GM18499 (cell line): ENCODE data around the gene IKBKE.

Source experiments
- ATAC-seq: cut with Tn5 transposase; IDR thresholded peaks from one replicate; pipeline ENCODE4 v1.9.1; 2021; ENCODE audit warnings: moderate number of reproducible peaks; ENCODE audit not compliant: insufficient read depth, unreplicated experiment

Gene IKBKE

GRCh38 chr1:206469933-206470691 lies at the start of gene IKBKE:
IKBKE (plus strand) TSS chr1:206470476; CDS start chr1:206473228, 2,752 bp downstream.
- ATAC-seq: no peak

DNA sequence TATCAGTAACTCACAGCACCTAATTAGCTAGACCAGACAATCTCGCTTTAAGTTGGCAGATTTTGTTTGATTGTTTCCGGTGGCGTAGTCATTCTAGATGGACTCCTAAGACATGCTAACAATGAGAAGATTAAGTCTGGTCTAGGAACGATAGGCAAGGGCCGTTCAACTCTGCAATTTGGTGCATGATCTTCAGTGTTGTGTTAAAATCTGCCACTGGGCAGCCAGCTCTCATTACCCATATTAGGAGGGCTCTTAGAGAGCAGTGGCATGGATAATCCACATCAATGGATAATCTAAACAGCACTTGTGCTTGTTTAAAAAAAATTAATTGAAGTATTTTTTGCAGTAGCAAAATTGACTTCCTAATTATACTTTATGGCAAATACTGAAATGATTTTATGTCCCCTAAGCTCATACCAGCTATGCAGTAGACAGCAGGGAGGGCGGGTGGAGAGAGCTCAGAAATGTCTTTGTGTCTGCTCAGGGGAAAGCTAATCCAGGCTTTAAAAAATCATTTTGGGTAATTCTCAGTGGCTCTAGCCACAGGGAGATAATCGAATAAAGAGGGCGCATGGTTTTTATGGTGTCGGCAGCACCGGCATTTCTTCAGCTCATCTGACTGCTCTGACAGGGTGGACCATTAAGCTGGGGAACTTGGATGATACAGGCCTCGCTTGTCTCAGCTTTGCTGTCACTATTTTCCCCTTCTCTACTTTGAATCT lies 48.5 kb upstream of the IKBKE start:
- no peak for ATAC-seq

DNA sequence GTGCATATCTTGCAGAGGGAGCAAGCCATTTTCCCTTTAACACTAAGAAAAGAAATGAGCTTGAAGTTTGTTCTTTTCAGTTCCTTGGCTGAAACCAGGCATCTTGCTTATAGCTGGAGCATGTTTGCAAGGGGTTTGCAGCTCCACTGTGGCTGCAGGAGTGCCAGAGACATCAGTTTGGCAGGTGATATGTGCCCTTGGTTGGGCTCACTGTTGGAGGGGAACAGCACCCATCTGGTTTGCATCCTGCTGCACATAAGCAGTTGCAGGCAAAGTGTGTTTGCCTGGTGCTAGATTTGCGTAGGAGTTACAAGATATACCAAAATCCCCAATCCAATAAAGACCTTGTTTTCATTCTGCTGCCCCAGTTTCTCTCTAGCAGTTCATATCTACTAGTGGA lies 47.8 kb upstream of the IKBKE start:
- ATAC-seq: no peak

DNA sequence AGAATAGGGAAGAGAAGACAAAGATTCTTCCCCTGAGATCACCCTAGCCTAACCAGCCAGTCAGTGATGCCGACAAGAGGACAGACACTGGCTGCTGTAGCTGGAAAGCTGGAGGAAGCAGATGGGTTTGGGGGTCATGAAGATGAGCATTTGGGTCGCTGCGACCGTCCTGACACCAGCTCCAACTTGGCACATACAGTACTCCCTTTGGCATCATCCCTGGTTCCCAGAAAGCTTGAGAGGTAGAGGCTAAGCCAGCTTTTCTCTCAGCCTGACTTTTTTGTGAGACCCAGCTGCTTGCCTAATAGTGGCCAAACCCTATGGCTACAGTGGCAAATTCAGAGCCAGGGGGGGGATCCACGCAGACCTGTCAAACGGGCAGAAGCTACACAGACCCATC lies 43.0 kb upstream of the IKBKE start:
- no peak for ATAC-seq

GRCh38 chr1:206429421-206429820 lies 40.9 kb upstream of the IKBKE start:
- no peak for ATAC-seq

DNA sequence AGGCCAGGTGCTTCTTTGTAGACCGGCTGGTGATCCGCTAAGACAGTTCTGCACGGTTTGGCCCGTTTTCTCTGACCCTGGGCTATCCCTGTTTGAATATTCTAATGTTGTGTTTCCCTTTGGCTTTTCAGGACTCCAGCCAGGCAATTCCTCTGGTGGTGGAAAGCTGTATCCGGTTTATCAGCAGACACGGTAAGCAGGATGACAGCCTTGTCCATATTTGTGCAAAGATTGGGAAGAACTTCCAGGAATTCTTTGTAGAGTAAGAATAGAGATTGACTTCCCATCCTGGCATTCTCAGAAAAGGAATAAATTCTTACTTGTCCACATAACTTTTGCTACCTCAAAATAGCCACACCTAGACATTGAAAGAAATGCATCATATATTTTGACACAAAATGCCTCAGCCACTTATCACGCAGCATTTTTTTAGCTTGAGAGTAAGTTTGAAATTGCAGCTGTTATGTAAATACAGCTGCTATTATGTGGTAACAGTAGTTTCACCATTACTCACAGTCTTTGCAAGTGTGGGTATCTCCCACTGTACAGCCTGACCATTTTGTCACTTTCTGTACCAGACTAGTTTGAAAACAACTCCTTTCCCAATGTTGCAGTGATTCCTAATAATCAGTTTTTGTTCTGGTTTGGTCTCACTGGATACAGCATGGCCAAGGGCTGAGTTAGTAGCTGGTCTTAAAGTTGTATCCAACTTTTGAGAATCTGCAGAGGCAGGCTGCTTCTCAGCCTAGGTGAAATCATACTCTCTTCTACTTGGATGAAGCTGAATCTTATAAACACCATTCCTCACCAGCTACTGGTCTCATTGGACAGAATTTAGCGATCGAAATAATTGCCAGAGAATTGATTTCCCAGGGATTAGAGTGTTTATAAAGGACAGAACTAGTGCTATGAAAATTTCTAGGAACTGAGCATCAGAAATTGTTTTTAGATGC lies 40.0 kb upstream of the IKBKE start:
- peak; percentile 93 for ATAC-seq

DNA sequence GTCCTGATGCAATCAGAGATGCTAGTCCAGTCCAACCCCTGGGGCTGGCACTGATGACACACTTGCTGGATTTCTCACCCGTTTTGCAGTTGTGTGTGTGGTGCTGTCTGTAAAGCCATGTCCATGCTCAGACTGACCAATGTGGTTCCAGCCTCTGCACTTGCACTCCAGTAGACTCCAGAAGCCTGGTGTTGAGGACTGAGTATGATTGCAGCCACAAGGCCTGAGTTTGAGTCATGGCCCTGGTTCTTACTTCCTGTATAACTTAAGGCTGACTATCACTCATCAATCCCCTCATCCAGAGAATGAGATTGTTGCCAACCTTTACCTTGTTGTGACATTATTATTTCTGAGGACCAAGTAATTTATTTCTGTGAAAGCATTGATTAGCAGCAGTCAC lies 34.8 kb upstream of the IKBKE start:
- no peak for ATAC-seq

GRCh38 chr1:206438554-206438953 lies 31.7 kb upstream of the IKBKE start:
- no peak for ATAC-seq

- ATAC-seq: no peak
Measured at GRCh38 chr1:206439205-206439604, 31.1 kb upstream of the IKBKE start.

DNA sequence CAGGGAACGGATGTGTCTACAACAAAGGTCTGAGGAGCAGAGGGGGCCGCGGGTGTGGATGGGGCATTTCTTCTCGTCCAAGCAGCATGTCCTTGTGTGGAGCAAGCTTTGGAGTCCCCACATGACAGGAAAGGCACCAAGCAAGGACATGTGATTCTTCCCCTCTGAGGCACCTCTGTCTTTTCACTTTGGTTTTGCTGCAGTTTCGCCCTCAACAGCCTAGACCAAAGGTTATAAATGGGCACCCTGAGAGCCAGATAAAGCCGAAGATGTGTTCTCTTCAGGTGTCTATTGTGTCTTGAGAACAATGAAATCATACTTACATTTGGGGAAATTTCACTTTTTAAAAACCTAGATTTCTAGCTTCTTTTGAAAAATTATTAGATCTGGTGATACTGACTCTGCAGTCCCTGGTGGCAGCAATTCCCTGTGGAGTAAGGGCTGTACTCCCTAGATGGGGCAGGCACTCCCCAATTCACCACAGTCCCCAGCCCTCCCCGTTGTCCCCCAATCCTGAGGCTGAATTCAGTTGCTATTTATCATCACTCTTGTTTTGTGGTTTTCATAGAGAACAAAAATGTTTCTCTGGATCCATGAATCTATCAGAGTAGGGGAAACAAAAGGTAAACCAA lies 28.8 kb upstream of the IKBKE start:
- ATAC-seq: no peak

DNA sequence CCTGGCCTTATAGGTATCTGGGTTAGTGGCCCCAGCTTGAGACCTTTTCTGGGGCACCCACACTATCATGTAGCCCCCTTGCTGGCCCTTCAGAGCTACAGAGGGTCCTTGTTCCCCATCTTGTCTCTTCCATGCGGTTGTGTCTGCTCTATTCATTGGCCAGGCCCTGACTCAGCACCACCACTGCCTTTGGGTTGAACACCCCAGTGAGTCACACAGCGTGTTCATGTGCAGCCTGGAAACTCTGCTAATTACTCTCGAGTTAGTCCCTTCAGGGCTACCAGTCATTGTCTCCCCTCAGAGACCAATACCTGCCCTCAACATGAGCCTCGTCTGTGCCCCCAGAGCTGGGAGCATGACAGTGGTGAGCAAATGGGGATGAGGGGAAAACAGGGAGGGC lies 28.2 kb upstream of the IKBKE start:
- ATAC-seq: no peak

DNA sequence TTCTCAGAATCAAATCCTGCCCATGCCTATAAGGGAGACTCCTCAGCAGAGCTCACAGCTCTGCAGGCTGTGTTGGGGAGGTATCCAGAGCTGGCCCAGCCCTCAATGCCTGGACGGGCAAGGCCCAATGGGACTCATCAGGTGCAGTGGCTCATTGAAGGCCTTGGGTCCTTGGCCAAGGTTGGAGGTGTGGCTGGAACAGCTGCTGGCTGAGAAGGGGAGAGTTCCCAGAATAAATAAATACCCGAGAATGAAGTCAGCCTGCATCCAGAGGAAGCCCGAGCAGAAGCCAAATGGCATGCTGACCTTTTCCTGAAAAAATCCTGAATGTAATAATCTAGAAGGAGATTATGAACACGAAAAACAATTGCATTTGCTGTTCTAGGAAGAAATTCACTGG lies 25.2 kb upstream of the IKBKE start:
- ATAC-seq: no peak

DNA sequence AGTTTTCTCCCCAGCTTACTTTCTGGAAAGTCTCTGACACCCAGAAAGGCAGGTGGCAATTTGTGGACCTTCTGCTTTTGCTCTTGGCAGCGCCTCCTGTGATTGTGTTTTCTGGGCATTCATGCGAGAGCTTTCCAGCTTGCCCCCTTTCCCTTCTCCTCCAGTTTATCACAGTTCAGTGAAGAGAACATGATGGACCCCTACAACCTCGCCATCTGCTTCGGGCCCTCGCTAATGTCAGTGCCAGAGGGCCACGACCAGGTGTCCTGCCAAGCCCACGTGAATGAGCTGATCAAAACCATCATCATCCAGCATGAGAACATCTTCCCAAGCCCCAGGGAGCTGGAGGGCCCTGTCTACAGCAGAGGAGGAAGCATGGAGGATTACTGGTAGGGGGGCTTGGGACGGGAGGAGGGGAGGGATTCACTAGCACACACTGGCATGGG lies 24.3 kb upstream of the IKBKE start:
- no peak for ATAC-seq

GRCh38 chr1:206446688-206447421 lies 23.4 kb upstream of the IKBKE start:
- ATAC-seq: no peak

- no peak for ATAC-seq
Measured at GRCh38 chr1:206447422-206447765, 22.9 kb upstream of the IKBKE start.

GRCh38 chr1:206447792-206448191 lies 22.5 kb upstream of the IKBKE start:
- ATAC-seq: no peak

- ATAC-seq: no peak
Measured at GRCh38 chr1:206448471-206448870, 21.8 kb upstream of the IKBKE start.

- no peak for ATAC-seq
Measured at GRCh38 chr1:206449565-206449964, 20.7 kb upstream of the IKBKE start.

DNA sequence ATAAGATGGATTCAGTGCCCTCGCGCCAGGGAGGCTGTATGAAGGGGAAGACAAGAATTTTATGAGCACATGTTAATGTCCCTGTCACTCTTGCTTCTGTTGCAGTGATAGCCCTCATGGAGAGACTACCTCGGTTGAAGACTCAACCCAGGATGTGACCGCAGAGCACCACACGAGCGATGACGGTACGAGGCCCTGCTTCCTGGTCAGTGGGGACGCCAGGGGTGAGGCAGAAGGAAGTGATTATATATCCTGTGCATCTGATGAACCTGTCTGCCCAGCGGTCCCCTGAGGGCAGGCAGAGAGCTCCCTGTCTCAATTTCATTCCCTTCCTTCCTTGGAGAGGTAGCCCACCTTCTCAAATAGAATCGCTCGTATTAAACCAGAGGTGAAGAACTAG lies 20.0 kb upstream of the IKBKE start:
- ATAC-seq: no peak
